Neutrophil (primary cell): Measurements from ENCODE around the gene SLC7A14.

ENCODE experiments used
- H3K27ac ChIP-seq: fragments of 200-600 bp; sonication (generic); 2 replicates; pipeline ENCODE4 v1.5.1; 2016; ENCODE audit warnings: mild to moderate bottlenecking, moderate library complexity
- H3K27me3 ChIP-seq: fragments of 200-600 bp; sonication (generic); 2 replicates; pipeline ENCODE4 v1.6.0; 2016; ENCODE audit warnings: mild to moderate bottlenecking
- H3K36me3 ChIP-seq: fragments of 200-600 bp; sonication (generic); 2 replicates; pipeline ENCODE4 v1.5.1; 2017
- H3K4me1 ChIP-seq, 2 experiments: fragments of 200-600 bp in 1 of 2; sonication (generic) in 1 of 2; 1 replicate in 1 of 2; 2 replicates in 1 of 2; pipeline versions ENCODE4 v1.5.1 to v1.6.1; 2013 to 2016; ENCODE audit warnings: low read depth in 1 of 2, low read length in 1 of 2, mild to moderate bottlenecking in 1 of 2, moderate library complexity in 1 of 2; ENCODE audit not compliant: control insufficient read depth in 1 of 2, insufficient read depth in 1 of 2
- H3K4me3 ChIP-seq, 2 experiments: fragments of 200-600 bp in 1 of 2; sonication (generic) in 1 of 2; 1 replicate in 1 of 2; 2 replicates in 1 of 2; pipeline ENCODE4 v1.5.1; 2013 to 2016; ENCODE audit warnings: low read depth in 1 of 2, low read length in 1 of 2, mild to moderate bottlenecking in 1 of 2, moderate library complexity in 1 of 2
- H3K9me3 ChIP-seq: fragments of 200-600 bp; sonication (generic); 2 replicates; pipeline ENCODE4 v1.5.1; 2016
- CTCF ChIP-seq: fragments of 200-600 bp; sonication (generic); IDR thresholded peaks from 2 replicates; pipeline ENCODE4 v1.5.1; 2016; ENCODE audit warnings: antibody characterized with exemption

The SLC7A14 gene

GRCh38 chr3:170487031-170487430 lies 98.8 kb downstream of the SLC7A14 start:
- Histone ChIP-seq H3K4me1 (no peaks in the 10 kb centered on the region), H3K27ac (no peak overlapping the region), H3K27me3 (peaks cover 19% of the 10 kb centered on the region), H3K4me3 (no peak overlapping the region), H3K36me3 (no peaks in the 10 kb centered on the region), H3K9me3 (no peaks in the 10 kb centered on the region)
- no peak for TF ChIP-seq CTCF

DNA sequence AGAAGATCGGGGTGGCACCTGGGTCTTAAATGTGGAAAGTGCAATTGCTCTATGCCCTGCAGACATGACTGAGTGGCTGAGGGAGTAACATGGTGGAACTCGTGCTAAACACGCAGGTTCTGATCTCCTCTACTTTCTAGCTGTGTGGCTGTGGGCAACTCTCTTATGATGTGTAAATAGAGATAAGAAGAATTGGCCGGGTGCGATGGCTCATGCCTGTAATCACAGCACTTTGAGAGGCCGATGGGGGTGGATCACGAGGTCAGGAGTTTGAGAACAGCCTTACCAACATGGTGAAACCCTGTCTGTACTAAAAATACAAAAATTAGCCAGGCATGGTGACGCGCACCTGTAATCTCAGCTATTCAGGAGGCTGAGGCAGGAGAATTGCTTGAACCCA lies 99.5 kb downstream of the SLC7A14 start:
- peaks cover 19% of the 10 kb centered on the region for H3K27me3 ChIP-seq
- H3K4me1 ChIP-seq: no peaks in the 10 kb centered on the region
- TF ChIP-seq CTCF: no peak
- H3K4me3 ChIP-seq: no peak overlapping the region
- no peak overlapping the region for H3K27ac ChIP-seq
- H3K9me3 ChIP-seq: no peaks in the 10 kb centered on the region
- no peaks in the 10 kb centered on the region for H3K36me3 ChIP-seq

DNA sequence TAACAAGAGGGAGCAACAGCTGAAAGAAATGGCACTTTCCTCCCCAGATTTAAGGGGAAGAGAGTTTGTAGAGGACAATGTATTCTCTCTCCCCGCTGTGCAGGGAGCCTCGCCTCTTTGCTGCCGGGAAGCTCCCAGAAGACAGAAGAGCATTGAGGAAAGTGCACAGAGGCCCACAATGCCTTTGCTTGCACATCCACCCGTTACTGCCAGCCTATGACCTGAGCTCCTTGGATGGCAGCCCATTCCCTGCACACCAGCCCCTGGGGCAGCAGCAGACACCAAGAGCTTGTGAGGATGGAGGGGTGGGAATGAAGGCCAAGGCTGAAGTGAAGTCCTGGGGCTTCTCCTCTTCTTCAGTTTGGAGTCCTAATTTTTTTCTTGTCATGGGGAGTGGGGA lies 100.2 kb downstream of the SLC7A14 start:
- H3K27me3 ChIP-seq: peaks cover 19% of the 10 kb centered on the region
- H3K9me3 ChIP-seq: no peaks in the 10 kb centered on the region
- H3K4me3 ChIP-seq: no peak overlapping the region
- TF ChIP-seq CTCF: no peak
- no peaks in the 10 kb centered on the region for H3K4me1 ChIP-seq
- no peaks in the 10 kb centered on the region for H3K36me3 ChIP-seq
- no peak overlapping the region for H3K27ac ChIP-seq

DNA sequence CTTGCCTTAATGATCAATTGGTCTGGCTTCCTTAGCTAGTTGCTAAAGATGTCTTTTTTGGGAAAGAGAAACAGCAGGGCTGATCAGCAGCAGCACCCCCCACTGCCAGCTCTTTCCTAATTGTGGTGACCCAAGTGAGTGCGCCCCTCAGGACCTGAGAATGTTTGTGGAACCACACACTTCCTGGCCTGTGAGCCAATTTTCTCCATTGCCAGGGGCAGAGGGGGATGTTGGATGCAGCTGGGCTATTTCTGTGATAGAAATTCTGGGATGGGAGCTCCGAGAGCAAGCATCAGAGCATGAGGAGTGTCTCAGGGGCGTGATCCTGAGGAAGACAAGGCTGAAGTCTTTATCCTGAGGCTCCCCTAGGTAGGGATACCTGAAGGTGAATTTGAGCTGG lies 100.6 kb downstream of the SLC7A14 start:
- peaks cover 19% of the 10 kb centered on the region for H3K27me3 ChIP-seq
- H3K4me3 ChIP-seq: no peak overlapping the region
- H3K36me3 ChIP-seq: no peaks in the 10 kb centered on the region
- H3K27ac ChIP-seq: no peak overlapping the region
- H3K4me1 ChIP-seq: no peaks in the 10 kb centered on the region
- TF ChIP-seq CTCF: no peak
- no peaks in the 10 kb centered on the region for H3K9me3 ChIP-seq

DNA sequence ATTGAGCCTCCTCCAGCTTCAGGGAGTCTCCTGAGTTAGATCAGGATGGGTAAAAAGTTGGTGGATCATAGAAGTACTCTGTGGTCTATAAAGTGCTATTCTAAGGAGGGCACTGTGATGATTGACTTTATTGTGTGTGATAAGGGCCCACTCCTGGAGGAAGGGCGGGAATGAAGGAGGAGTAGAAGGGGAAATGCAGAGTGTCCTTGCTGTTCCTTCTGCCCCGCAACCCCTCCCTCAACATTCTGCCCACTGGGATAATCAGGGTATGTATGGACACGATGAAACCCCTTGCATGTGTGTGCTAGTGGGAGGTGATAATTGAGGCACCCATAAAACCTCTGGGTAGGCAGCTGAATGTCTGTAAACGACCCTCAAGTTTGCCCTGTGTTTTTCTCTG lies 101.0 kb downstream of the SLC7A14 start:
- Histone ChIP-seq H3K4me3 (no peak overlapping the region), H3K4me1 (no peaks in the 10 kb centered on the region), H3K36me3 (no peaks in the 10 kb centered on the region), H3K27ac (no peak overlapping the region), H3K9me3 (no peaks in the 10 kb centered on the region), H3K27me3 (peaks cover 19% of the 10 kb centered on the region)
- TF ChIP-seq CTCF: no peak
